GM20431 (cell line): ENCODE measurements around the gene SPRYD3.
"Not testable (repeated sequence)": the region's sequence is repeated elsewhere in the genome, so short reads cannot be mapped to it uniquely, and the experiment has no call there.

Experiments
- in situ Hi-C: fragments of 300-500 bp; cut with MseI, MboI; formaldehyde crosslinking; loops from one replicate; pipeline ENCODE4 v1.15.0; 2020; ENCODE audit warnings: low sequenced_read_pairs; ENCODE audit not compliant: unreplicated experiment

SPRYD3 gene, protein sequence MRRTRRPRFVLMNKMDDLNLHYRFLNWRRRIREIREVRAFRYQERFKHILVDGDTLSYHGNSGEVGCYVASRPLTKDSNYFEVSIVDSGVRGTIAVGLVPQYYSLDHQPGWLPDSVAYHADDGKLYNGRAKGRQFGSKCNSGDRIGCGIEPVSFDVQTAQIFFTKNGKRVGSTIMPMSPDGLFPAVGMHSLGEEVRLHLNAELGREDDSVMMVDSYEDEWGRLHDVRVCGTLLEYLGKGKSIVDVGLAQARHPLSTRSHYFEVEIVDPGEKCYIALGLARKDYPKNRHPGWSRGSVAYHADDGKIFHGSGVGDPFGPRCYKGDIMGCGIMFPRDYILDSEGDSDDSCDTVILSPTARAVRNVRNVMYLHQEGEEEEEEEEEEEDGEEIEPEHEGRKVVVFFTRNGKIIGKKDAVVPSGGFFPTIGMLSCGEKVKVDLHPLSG

DNA sequence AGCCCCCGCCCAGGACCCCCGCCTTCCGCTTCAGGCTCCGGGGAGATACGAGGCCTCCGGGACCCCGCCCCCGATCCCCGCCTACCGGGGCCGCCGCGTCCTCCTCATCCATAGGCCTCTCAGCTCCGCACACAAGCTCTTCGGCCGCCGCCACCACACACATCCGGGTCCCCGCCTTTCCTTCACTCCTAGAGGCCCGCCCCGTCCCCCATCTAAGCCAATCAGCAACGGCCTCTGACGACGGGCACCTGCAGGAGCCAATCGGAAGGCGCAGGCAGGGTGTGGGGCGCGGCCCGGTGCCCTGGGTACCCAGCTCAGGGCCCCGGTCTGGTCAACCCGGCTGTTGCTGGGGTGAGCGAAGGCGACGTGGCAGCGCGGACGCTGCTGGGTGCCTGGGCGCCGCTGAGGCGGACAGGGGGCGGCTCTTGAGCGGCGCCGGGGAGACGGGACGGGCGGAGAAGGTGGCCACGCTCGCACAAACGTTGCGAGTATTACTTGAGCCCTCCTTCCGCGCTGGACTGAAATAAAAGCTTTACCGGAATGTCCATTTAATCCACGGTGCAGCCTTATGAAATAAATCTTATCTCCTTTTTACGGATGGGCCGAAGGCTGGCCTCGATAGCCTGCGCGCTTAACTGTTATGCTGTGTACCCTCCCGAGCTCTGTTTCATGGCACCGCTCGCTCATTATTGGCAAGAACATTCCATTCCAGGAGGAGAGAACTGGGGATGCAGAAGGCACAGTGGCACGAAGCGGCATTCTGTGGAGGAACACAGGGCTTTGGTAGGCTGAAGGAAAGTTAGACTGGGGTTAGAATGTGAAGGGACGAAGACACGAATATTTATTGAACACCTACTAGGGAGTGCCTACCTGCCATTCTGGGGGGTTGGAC is at the start of gene SPRYD3:
Gene SPRYD3 (minus strand): TSS at position 165 of the 892 bp plus-strand sequence. CDS start 57 bp downstream, at position 108.
- in situ Hi-C loops, result no loop called here

DNA sequence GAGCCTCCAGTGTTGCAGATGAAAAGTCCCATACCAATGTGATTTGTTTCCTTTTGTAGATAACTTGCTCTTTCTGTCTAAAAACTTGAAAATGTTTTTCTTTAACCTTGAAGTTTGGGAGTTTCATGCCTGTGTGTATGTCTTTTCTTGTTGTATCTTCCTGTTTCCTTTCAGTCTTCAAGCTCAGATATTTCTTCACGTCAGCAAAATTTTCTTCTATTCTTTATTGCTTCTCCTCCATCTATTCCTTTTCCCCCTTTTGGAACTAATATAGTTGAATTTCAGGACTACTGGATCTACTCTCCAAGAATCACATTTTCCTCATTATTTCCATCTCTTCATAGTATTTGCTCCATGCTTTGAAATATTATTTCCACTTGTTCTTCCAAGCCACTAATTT is 48.0 kb upstream of the SPRYD3 start:
- in situ Hi-C loops, result no loop called here

DNA sequence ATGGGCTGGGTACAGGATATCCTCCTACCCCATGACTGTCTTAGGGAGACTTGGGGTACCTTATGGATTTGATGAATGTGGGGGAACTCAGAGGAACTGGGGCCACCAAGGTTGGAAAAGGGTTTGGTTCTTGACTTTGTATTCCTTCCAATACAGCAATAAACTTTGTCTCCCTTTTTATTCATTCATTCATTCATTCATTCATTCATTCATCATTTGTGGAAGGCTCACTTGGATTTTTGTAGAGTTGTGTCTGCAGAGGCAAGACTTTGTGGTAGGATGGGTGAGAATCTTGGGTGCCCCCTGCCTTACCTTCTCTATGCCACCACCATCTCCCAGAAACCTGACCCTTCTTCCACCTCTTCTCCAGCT is 45.1 kb upstream of the SPRYD3 start:
- in situ Hi-C loops, result no loop called here

DNA sequence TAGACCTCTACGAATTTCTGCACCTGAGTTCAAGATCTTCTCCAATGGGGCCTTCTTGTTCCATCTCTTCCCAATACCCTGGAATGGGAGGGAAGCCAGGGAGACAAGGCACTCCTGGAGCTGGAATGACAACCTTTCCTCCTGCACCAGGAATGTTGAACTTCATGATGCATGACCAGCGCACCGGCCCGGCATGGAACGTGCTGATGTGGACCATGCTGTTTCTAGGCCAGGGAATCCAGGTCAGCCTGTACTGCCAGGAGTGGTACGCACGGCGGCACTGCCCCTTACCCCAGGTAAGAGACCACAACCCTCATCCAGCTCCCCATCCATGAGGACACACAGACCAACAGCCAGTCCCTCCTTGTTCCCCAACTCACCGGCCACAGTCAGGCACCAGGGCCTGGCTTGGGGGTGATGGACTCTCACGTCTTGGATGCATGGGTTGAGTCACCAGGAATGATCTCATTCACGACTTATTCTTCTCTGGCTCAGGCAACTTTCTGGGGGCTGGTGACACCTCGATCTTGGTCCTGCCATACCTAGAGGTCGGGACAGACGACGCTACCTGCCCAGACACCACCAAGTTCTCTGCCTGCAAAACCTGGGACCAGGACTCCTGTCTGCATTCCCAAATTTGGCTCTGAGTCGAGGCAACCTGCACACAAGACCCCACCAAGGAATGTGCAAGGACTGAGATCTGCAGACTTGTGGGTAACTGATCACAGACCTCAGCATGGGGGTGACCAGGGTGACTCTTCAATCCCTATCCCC is 44.6 kb upstream of the SPRYD3 start:
- in situ Hi-C loops, result no loop called here

DNA sequence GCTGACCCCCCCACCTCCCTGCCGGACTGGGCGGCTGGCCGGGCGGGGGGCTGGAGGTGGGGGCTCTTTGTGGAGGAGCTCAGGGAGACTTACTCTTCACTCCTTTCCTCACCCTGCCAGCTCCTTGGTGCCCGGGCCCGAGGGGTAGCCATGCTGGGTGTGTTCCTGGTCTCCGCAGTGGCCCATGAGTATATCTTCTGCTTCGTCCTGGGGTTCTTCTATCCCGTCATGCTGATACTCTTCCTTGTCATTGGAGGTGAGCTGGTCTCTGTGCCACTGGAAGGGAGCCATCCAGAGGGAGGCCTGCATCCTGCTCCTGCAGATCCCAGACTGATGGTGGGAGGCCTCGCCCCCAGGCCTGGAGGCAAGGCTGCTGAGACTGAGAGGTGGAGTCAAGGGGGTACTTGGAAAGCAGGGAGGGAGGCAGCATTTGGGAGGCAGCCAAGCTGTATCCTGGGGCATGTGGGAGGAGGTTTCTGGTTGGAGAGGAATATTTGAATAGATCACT is 43.8 kb upstream of the SPRYD3 start:
- in situ Hi-C loops, result no loop called here

DNA sequence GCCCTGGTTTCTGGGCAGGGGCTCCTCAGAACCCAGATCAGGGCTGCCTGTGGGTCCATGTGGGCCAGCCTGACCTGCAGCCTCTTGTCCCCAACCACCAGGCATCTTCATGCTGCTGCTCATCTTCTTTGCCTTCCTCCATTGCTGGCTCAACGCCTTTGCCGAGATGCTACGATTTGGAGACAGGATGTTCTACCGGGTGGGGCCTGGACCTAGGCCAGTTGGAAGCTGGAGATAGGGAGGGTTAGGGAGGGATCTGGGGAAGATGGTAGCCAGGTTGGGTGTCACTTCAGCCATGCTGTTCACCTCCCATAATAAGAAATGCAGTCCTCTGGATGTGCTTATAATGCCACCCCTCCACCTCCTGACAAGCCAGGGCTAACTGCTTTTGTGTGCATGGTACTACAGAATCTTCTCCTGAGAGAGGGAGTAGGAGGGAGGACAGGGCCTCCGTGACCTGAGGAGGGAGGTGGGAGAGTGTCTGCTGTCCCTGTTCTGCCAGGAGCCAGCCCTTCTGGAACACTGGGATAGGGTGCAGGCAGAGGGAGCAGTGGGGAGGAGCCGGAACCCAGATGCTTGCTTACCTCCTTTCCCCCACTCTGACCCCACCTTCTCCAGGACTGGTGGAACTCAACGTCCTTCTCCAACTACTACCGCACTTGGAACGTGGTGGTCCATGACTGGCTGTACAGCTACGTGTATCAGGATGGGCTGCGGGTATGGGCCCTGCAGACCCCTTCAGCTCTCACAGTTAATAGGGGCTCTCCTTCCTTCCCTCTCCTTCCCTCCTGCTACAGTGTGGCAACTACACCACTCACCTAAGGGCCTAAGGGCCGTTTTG is 41.7 kb upstream of the SPRYD3 start:
- in situ Hi-C loops, result no loop called here

DNA sequence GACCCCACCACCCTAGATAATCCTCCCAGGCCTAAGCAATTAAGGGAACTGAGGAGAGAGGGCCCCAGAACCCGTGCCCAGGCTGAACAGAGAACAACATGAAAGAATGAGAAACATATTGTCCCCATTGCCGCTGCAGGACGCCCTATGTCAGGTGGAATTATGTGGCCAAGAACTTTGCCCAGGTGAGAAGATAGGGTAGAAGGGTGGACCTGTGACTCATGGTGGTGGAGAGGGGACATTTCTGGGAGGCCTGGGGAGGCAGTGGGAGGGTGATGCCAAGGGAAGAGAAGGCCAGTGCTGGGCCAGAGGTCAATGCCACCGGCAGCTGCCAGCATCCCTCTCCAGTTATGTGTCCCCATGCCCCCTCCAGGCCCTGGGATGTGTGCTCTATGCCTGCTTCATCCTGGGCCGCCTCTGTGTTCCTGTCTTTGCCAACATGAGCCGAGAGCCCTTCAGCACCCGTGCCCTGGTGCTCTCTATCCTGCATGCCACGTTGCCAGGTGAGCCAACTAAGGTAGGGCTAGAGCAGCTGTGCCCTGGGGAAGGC is 39.6 kb upstream of the SPRYD3 start:
- in situ Hi-C loops, result no loop called here

DNA sequence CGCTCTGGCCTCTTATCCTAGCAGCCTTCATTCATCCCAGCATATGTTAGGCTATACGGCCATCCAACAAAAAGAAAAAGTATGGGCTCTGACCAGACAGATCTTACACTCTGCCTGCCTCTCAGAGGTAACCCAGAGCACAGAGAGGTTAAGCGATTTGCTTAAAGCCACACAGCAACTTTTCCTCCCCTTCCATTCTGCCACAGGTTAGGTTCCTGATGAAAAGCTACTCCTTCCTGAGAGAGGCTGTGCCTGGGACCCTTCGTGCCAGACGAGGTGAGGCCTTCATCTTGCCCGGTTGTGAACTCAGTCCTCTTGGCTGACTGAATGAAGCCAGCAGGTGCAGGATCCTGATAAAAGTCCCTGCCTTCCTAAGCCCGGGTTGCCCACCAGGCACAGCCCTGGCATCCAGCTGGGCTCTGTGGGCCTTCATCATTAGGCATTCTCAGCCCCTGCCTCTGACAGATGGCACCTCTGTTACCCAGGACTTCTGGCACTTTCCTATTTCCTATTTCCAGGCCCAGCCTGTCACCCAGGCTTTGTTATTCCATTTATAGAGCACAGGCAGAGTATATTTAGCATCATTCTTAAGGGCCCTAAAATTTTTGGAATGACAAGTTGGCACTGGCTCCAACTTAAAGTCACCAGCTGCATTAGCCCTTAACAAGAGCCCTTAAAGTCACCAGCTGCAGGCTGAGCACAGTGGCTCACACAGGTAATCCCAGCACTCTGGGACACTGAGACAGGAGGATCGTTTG is 36.9 kb upstream of the SPRYD3 start:
- in situ Hi-C loops, result no loop called here

DNA sequence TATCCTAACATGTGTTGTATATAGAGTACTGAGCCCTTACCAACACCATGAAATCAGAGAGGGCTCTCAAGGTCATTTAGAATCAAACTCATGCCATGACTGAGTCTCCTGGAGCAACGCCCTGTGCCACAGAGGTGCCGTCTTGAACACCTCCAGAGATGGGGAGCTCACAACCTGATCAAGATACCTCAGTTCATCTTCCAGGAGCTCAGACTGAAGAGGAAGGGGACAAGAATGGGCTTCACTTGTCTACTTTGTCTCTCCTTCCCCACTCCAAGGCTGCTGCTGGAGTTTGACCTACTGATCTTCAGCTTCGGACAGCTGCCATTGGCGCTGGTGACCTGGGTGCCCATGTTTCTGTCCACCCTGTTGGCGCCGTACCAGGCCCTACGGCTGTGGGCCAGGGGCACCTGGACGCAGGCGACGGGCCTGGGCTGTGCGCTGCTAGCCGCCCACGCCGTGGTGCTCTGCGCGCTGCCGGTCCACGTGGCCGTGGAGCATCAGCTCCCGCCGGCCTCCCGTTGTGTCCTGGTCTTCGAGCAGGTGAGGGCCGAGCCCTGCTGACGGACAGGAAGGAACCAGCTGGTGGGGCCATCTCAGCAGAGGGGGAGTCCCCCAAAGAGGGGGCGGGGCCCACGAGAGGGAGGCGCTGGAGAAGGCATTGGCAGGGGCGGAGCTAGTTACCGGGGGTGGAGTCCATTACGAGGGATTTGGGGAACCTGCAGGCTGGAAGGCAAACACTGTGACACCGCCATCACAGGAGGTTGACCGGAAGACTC is 36.1 kb upstream of the SPRYD3 start:
- in situ Hi-C loops, result no loop called here

DNA sequence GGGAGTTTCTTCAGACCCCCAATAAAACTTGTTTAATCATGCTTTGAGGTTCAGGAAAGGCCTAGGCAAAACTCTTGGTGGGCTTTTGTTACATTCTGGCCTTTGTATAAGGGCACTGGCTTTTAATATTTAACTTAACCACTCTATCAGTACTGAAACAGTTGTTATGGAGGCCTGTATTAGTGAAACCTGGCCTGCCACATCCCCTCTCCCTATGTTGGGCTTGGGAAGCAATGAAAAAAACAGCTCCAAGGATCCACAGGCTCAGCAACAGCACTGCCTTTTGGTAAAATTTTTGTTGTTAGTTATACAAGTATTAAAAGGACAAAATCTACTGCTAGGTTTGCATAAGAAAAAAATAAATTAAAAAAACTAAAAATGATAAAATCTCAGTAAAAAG is 34.8 kb upstream of the SPRYD3 start:
- in situ Hi-C loops, result no loop called here

DNA sequence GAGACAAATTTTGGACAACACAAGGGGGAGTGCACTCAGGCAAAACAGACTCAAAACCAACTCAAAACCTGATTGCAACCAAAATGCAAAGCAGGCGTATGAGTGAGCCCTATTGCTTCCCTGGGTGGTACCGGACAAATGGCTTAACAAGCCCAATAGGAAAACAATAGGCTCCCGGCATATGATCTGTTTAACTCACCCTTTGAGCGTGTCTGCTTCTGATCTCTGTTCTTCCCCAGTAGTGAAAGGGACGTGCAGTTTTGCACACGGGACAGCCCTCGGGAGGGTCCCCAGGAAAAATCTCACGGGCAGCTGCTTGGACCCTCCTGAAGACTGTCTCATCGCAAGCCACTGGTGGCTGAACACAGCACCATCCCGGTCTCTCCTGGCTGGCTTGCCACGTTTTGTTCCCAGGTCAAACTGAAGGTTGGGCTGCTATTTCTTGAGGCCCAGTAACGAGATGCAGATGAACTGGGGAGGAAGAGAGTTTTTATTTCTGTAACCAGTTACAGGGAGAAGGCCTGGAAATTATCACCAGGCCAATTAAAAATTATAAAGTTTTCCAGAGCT is 34.0 kb upstream of the SPRYD3 start:
- in situ Hi-C loops, result no loop called here

DNA sequence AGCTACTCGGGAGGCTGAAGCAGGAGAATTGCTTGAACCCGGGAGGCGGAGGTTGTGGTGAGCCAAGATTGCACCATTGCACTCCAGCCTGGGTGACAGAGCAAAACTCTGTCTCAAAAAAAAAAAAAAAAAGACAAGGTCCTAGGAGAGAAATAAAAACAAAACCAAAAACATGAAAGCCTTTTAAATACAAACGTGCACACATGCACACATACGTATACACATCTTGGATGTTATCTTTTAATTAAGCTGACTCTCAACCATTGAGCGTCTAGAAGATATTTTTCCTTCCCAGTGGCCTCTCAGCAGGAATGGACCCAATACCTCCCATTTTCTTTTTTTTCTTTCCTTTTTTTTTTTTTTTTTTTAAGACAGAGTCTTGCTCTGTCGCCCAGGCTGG is 33.2 kb upstream of the SPRYD3 start:
- in situ Hi-C loops, result not testable (repeated sequence)

DNA sequence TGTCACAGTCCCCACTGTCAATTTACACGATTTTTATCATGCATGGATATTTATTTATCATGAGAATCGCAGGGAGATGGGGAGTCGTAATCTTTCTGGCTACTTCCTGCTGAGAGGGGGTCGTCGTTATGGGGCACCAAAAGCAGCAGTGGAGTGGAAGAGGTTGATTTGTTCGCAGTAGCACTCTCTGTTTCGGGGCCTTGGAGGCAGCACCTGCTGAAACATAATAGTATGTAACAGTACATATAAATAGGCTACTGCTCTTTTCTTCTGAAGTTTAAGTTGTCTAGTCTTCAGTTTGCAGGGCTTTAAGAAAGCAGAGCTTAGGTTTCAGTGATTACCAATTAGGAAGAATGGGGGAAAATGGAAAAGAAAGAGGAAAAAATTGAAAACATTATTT is 27.9 kb upstream of the SPRYD3 start:
- in situ Hi-C loops, result no loop called here

DNA sequence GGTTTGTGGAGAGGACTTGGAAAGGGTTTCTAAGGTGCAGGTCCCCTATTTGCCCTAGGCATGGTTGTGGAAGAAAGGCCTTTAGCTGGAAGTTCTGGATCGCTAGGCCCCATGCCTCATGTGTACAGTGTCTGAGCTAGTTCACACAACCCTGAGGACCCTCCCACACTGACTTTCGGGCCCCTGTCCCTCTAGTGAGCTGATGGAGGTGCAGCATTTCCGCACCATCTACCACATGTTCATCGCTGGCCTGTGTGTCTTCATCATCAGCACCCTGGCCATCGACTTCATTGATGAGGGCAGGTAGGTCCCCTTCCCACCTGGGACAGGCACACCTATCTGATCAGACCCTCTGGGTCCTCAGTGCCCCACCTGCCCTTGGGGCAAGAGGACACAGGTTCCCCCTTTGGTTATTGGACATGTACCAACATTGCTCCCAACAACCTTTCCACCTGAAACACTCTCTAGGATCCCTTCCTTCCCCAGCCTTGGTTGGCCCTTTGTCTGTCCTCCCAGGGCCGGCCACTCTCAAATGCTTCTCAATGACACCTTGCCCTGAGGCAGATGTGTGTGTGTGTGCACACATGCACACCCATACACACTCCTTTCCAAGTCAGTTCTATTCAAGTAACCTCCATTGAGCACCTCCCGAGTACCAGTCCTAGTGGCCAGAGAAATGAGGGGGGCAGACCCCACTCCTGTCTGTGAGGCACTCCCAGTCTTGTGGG is 26.7 kb upstream of the SPRYD3 start:
- in situ Hi-C loops, result no loop called here

DNA sequence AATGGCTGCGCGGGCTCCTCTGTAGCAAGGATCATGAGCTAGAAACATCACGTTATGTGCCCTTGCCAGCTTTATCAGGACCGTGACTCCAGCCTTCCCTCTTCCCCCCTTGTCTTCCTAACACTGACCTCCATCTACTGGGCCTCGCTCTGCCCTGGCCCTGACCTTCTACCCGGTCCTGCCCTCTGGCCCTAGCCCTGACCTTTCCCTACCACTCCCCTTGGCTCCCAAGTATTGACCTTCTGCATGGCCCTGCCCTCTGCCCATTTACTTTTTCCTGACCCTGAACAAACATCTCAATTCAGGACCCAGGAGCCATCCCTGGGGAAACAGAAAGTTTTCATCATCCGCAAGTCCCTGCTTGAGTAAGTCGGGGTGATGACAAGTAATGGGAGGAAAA is 26.1 kb upstream of the SPRYD3 start:
- in situ Hi-C loops, result no loop called here

DNA sequence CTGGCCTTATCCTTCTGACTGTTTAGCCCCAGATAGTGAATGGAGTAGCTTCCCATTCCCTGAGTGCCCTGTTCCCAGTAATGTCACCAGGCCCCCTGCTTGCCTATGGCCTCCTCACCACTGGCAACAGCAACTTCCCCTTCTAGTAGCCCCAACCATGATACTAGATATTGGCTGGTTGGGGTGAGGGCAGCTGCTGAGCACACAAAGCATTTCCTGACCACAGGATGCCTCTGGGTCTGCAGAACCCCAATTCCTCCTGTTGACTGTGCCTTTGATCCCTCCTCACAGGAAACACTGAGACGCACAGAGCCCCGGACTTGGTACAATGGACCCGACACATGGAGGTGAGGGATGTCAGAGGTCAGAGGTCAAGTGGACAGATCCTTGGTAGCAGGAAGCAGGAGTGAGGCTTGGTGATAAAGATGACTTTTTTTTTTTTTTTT is 24.7 kb upstream of the SPRYD3 start:
- in situ Hi-C loops, result no loop called here
